Measurements from ENCODE around the gene CALB2. TPM values are rescaled to one million over a fixed set of nuclear protein-coding genes. Genes with fewer than 3 reads are reported as not detected.

CALB2 gene
- polyA plus RNA-seq, 1 donor (not counting 4 experiments of a cell fraction or from before 2014, with no cell fraction given) = 1.4 TPM

DNA sequence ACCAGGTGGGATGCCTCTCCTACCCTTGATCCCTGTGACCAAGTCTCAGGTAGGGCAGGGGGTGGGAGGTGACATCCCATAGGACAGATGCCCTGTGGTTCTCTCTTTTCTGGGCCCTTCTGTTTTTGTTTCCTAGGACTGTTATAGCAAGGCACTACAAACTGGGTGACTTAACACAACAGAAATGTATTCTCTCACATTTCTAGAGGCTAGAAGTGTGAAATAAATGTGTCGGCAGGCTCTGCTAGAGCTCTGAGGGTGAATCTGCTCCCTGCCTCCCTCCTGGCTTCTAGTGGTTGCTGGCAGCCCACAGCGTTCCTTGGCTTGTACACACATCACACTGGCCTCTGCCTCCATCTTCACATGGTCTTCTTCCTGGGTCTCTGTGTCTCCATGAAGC lies 12.7 kb downstream of the CALB2 start:
- TF ChIP-seq, protein P1, sequence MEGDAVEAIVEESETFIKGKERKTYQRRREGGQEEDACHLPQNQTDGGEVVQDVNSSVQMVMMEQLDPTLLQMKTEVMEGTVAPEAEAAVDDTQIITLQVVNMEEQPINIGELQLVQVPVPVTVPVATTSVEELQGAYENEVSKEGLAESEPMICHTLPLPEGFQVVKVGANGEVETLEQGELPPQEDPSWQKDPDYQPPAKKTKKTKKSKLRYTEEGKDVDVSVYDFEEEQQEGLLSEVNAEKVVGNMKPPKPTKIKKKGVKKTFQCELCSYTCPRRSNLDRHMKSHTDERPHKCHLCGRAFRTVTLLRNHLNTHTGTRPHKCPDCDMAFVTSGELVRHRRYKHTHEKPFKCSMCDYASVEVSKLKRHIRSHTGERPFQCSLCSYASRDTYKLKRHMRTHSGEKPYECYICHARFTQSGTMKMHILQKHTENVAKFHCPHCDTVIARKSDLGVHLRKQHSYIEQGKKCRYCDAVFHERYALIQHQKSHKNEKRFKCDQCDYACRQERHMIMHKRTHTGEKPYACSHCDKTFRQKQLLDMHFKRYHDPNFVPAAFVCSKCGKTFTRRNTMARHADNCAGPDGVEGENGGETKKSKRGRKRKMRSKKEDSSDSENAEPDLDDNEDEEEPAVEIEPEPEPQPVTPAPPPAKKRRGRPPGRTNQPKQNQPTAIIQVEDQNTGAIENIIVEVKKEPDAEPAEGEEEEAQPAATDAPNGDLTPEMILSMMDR (optimal IDR thresholded peaks at IDR 0.05 in 1 of 3, IDR thresholded peaks at IDR 0.05 in 1 of 3, conservative IDR thresholded peaks at IDR 0.05 in 1 of 3; ENCODE audit: extremely low read depth in 1 of 3, insufficient read depth in 2 of 3, low read length in 3 of 3) = no peak
- no peak for TF ChIP-seq EZH2 (IDR thresholded peaks at IDR 0.05; ENCODE audit: low read length)
- H4K20me1 ChIP-seq (ENCODE audit: control insufficient read depth, extremely low read depth, insufficient read depth, low read length) = no peaks in the 10 kb centered on the region

DNA sequence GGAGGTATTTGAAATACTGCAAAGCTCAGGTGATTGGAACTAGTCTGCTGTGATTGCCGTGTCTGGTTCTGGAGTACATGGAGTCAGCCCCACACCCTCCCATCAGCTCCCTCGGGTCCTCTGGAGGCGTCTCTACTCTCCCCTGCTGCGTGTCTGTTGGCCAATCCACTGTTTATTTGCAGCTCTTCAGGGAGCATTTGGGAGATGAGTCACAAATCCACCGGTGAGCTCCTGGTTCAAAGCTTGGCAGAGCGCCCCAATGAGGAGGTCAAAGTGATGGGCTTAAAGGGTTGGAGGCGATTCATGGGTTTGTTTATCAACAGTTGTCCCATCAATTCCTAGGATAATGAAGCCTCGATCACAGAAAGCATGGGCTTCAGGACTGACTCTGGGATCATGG lies 14.6 kb downstream of the CALB2 start:
- Histone ChIP-seq H3K9me1 (ENCODE audit: control insufficient read depth, extremely low read depth, insufficient read depth, low read length) (no peaks in the 10 kb centered on the region), H3K27me3 (ENCODE audit: control insufficient read depth, extremely low read depth, insufficient read depth, low read length) (peaks cover 3% of the 10 kb centered on the region), H3K4me2 (ENCODE audit: control insufficient read depth, extremely low read depth, insufficient read depth, low read depth, low read length) (no peak overlapping the region), H2AFZ (ENCODE audit: control insufficient read depth, low read length) (no peak overlapping the region), H3K36me3 (ENCODE audit: control insufficient read depth in 2 of 2, extremely low read depth in 1 of 2, insufficient read depth in 2 of 2, low read length in 2 of 2) (no peaks in the 10 kb centered on the region), H3K9me3 (ENCODE audit: control insufficient read depth, low read depth, low read length) (no peaks in the 10 kb centered on the region), H3K9ac (ENCODE audit: control insufficient read depth, extremely low read depth, insufficient read depth, low read length) (no peak overlapping the region), H3K27ac (ENCODE audit: control insufficient read depth, insufficient read depth, low read length) (no peak overlapping the region), H3K79me2 (ENCODE audit: control insufficient read depth, insufficient read depth, low read length) (no peaks in the 10 kb centered on the region), H4K20me1 (ENCODE audit: control insufficient read depth, extremely low read depth, insufficient read depth, low read length) (no peaks in the 10 kb centered on the region), H3K4me3 (ENCODE audit: control insufficient read depth in 2 of 3, extremely low read depth in 1 of 3, insufficient read depth in 2 of 3, low read depth in 1 of 3, low read length in 3 of 3) (no peak overlapping the region), H3K4me1 (ENCODE audit: control insufficient read depth, extremely low read depth, insufficient read depth, low read length) (no peaks in the 10 kb centered on the region)
- dilution Hi-C loops (cut with MboI; ENCODE audit: extremely low pct_ligation_motif_present, low sequenced_read_pairs) = no loop called here
- TF ChIP-seq EZH2 (IDR thresholded peaks at IDR 0.05; ENCODE audit: low read length) = no peak
- TF ChIP-seq, protein P1 (optimal IDR thresholded peaks at IDR 0.05 in 1 of 3, IDR thresholded peaks at IDR 0.05 in 1 of 3, conservative IDR thresholded peaks at IDR 0.05 in 1 of 3; ENCODE audit: extremely low read depth in 1 of 3, insufficient read depth in 2 of 3, low read length in 3 of 3) = no peak
- FAIRE-seq (no peak), DNase-seq (ENCODE audit: low read depth, low spot score) (no peak)

More for the DNA sequence above, 12.7 kb downstream of the CALB2 start:
- Histone ChIP-seq H3K36me3 (ENCODE audit: control insufficient read depth in 2 of 2, extremely low read depth in 1 of 2, insufficient read depth in 2 of 2, low read length in 2 of 2) (no peaks in the 10 kb centered on the region), H3K9me3 (ENCODE audit: control insufficient read depth, low read depth, low read length) (no peaks in the 10 kb centered on the region), H3K4me3 (ENCODE audit: control insufficient read depth in 2 of 3, extremely low read depth in 1 of 3, insufficient read depth in 2 of 3, low read depth in 1 of 3, low read length in 3 of 3) (no peak overlapping the region), H2AFZ (ENCODE audit: control insufficient read depth, low read length) (no peak overlapping the region), H3K4me1 (ENCODE audit: control insufficient read depth, extremely low read depth, insufficient read depth, low read length) (no peaks in the 10 kb centered on the region), H3K79me2 (ENCODE audit: control insufficient read depth, insufficient read depth, low read length) (no peaks in the 10 kb centered on the region), H3K27ac (ENCODE audit: control insufficient read depth, insufficient read depth, low read length) (no peak overlapping the region), H3K4me2 (ENCODE audit: control insufficient read depth, extremely low read depth, insufficient read depth, low read depth, low read length) (no peak overlapping the region), H3K9me1 (ENCODE audit: control insufficient read depth, extremely low read depth, insufficient read depth, low read length) (no peaks in the 10 kb centered on the region), H3K27me3 (ENCODE audit: control insufficient read depth, extremely low read depth, insufficient read depth, low read length) (peaks cover 5% of the 10 kb centered on the region), H3K9ac (ENCODE audit: control insufficient read depth, extremely low read depth, insufficient read depth, low read length) (no peak overlapping the region)
- FAIRE-seq = no peak
- no peak for DNase-seq (ENCODE audit: low read depth, low spot score)
- dilution Hi-C loops (cut with MboI; ENCODE audit: extremely low pct_ligation_motif_present, low sequenced_read_pairs) = no loop called here
